H1 (cell line): ENCODE measurements around the gene DHRS7B. TPM values are rescaled to one million over a fixed set of nuclear protein-coding genes. Genes with fewer than 3 reads are reported as not detected.

Experiments
- CBX8 ChIP-seq: fragments of 300-800, 300-1000 bp; sonication (generic); IDR thresholded peaks from 2 replicates; pipeline ENCODE4 v1.7.1; 2016; ENCODE audit warnings: low read depth, low read length, borderline replicate concordance
- GABPA ChIP-seq: IDR thresholded peaks from 2 replicates; pipeline ENCODE4 v1.6.1; 2011; ENCODE audit warnings: mild to moderate bottlenecking, low read length, moderate library complexity, borderline replicate concordance; ENCODE audit not compliant: insufficient read depth
- MAFK ChIP-seq: IDR thresholded peaks from 2 replicates; pipeline ENCODE4 v1.6.1; 2012; ENCODE audit warnings: low read depth, mild to moderate bottlenecking, improper control_type of control experiment, low read length
- SRF ChIP-seq: IDR thresholded peaks from 2 replicates; pipeline ENCODE4 v1.6.1; 2011; ENCODE audit warnings: mild to moderate bottlenecking, low read depth, low read length, moderate library complexity
- USF2 ChIP-seq: IDR thresholded peaks from 2 replicates; pipeline ENCODE4 v1.6.1; 2011; ENCODE audit warnings: low read length, improper control_type of control experiment
- polyA plus RNA-seq, 7 experiments: library from polyadenylated mRNA; depleted of rRNA in 3 of 7; stranded (reverse) in 5 of 7; unstranded in 2 of 7; fragments of >200 nt in 5 of 7; fragments of 200-250 nt in 2 of 7; gene quantifications; 1 replicate in 5 of 7; 2 replicates in 1 of 7; 4 replicates in 1 of 7; pipeline versions ENCODE4 v1.2.1 to v1.2.3, GENCODE V29; 2011 to 2013; ENCODE audit warnings: missing spikeins in 2 of 7, mixed read lengths in 2 of 7
- total RNA-seq: library from RNA; stranded (reverse); fragmentation: NEBNext Ultra II Directional; extraction: Animal tissue kit (Norgen Biotek cat#: 25700); gene quantifications from 2 replicates; pipeline ENCODE4 v1.2.1, GENCODE V29; 2021

DHRS7B gene
- total and polyA plus RNA-seq, 2 of the 8 experiments (the other 6 are each of a cell fraction or from before 2014, with no cell fraction given) = 11.0 to 27.9 TPM

- TF ChIP-seq USF2 (no peak), MAFK (no peak), CBX8 (no peak), GABPA (no peak), SRF (no peak)
Observed at GRCh38 chr17:21215935-21216334, 89.2 kb downstream of the DHRS7B start (continued).
